Peyer's patch (tissue), 4 donors: ENCODE data around the gene CHST11.

ENCODE experiments used
- CTCF ChIP-seq, 6 experiments: fragments of 450-650 bp in 4 of 6; fragments of 200-600 bp in 2 of 6; sonication (generic) in 1 of 6; IDR thresholded peaks; one replicate each; pipeline ENCODE4 v1.5.1; 2017 to 2019; ENCODE audit warnings: antibody characterized with exemption in 6 of 6, mild to moderate bottlenecking in 3 of 6, moderate library complexity in 1 of 6
- POLR2A ChIP-seq, 2 donors: fragments of 450-650 bp; IDR thresholded peaks; one replicate each; pipeline ENCODE4 v1.5.1; 2017; ENCODE audit warnings: antibody characterized with exemption in 2 of 2, mild to moderate bottlenecking in 2 of 2, moderate library complexity in 2 of 2

GRCh38 chr12:104786352-104786751, 329.6 kb downstream of the CHST11 start:
- TF ChIP-seq CTCF (IDR thresholded peaks at IDR 0.05): no peak
- no peak for TF ChIP-seq POLR2A (IDR thresholded peaks at IDR 0.05)
